ENCODE results near the gene MYCN. TPM values are rescaled to one million over a fixed set of nuclear protein-coding genes. Genes with fewer than 3 reads are reported as not detected.

The MYCN gene
- total and polyA plus RNA-seq, 2 of the 13 experiments (the other 11 are each of a cell fraction or from before 2014, with no cell fraction given): not detected

DNA sequence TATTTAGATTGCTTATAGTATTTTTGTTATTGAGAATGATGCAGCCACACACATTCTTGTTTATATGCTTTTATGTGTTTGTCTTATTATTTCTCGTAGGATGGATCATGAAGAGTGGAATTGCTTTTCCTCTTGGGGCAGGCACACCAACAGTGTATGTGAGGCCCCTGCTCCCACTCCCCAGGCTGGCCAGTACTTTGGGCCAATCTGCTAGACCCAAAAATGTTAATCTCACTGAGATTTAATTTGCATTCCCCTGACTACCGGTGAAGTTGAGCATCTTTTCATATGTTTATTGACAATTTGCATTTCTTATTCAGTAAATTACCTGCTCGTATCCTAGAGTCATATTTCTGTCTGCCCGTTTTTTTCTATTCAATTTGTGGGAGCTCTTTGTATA, 4.7 kb upstream of the MYCN start (continued):
- TF ChIP-seq, protein P1, sequence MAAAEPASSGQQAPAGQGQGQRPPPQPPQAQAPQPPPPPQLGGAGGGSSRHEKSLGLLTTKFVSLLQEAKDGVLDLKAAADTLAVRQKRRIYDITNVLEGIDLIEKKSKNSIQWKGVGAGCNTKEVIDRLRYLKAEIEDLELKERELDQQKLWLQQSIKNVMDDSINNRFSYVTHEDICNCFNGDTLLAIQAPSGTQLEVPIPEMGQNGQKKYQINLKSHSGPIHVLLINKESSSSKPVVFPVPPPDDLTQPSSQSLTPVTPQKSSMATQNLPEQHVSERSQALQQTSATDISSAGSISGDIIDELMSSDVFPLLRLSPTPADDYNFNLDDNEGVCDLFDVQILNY (CRISPR knock-in tag; conservative IDR thresholded peaks at IDR 0.05): no peak
- TF ChIP-seq, protein P2, sequence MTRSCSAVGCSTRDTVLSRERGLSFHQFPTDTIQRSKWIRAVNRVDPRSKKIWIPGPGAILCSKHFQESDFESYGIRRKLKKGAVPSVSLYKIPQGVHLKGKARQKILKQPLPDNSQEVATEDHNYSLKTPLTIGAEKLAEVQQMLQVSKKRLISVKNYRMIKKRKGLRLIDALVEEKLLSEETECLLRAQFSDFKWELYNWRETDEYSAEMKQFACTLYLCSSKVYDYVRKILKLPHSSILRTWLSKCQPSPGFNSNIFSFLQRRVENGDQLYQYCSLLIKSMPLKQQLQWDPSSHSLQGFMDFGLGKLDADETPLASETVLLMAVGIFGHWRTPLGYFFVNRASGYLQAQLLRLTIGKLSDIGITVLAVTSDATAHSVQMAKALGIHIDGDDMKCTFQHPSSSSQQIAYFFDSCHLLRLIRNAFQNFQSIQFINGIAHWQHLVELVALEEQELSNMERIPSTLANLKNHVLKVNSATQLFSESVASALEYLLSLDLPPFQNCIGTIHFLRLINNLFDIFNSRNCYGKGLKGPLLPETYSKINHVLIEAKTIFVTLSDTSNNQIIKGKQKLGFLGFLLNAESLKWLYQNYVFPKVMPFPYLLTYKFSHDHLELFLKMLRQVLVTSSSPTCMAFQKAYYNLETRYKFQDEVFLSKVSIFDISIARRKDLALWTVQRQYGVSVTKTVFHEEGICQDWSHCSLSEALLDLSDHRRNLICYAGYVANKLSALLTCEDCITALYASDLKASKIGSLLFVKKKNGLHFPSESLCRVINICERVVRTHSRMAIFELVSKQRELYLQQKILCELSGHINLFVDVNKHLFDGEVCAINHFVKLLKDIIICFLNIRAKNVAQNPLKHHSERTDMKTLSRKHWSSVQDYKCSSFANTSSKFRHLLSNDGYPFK (CRISPR knock-in tag; IDR thresholded peaks at IDR 0.05; ENCODE audit: borderline replicate concordance): no peak
- no peak for TF ChIP-seq ZFP41 (CRISPR knock-in tag; IDR thresholded peaks at IDR 0.05; ENCODE audit: borderline replicate concordance)

DNA sequence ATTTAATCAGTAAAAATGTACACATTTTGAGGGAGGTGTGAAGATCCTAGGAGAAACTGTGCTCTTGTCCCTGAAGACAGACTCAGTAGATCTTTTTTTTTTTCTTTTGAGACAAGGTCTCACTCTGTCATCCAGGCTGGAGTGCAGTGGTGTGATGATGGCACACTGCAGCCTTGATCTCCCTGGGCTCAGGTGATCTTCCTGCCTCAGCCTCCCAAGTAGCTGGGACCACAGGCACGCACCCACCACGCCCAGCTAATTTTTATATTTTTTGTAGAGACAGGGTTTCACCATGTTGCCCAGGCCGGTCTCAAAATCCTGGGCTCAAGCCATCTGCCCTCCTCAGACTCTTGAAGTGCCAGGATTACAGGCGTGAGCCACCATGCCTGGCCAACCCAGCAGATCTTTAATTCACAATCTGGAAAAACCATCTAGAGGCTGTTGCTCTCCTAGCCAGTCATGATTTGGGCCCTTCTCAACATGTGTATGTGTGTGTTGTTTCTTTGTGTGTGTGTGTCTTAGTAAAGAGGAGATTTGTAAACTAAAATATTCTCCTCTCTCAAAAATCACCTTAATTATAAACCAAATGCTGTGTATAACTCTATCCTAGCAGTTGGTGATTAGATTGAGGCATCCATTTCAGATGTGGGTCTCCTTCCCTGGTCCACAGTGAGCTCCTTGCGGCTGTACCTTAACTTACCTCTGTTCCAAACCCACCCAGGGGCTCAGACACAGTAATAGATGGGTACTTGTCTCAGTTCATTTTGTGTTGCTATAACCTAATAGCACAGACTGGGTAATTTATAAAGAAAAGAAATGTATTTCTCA, 3.9 kb upstream of the MYCN start:
- CTCF ChIA-PET (ENCODE audit: low intra/inter-chr PET ratio, low total read pairs): no interaction called here
- no peaks in the 10 kb centered on the region for H3K9me3 ChIP-seq (ENCODE audit: low read length)
- H3K4me3 ChIP-seq (replicated peaks in 1 of 3; ENCODE audit: insufficient read depth in 1 of 3, low read depth in 2 of 3, low read length in 3 of 3): no peak overlapping the region
- H3K27ac ChIP-seq (ENCODE audit: extremely low read length, insufficient read depth, low read length): no peak overlapping the region
- WGBS (ENCODE audit: low lambda C conversion rate): 36% methylated on average over 5 of the region's 5 CpGs
- no peak for DNase-seq (ENCODE audit: low spot score)
- H3K79me2 ChIP-seq (ENCODE audit: insufficient read depth, low read length): no peaks in the 10 kb centered on the region
- BruUV-seq (replicated peaks): no TSS peak
- FAIRE-seq: no peak
- in situ Hi-C loops (cut with HindIII; ENCODE audit: extremely low pct_ligation_motif_present, low pct_unique_long_range_greater_than_20kb): no loop called here
- no peak for ATAC-seq
- H3K4me2 ChIP-seq (ENCODE audit: low read depth, low read length): no peak overlapping the region
- peaks cover 11 to 30% of the 10 kb centered on the region in 2 experiments for H3K27me3 ChIP-seq (ENCODE audit: control insufficient read depth in 1 of 2, insufficient read depth in 2 of 2, low read length in 2 of 2)
- intact Hi-C loops (cut with micrococcal nuclease; ENCODE audit: unreplicated experiment): no loop called here
- peaks cover 7% of the 10 kb centered on the region; the same call in 1 of the 2 replicates for H3K4me1 ChIP-seq (ENCODE audit: insufficient read depth, low read length)
- H2AFZ ChIP-seq (ENCODE audit: low read length): no peak overlapping the region
- no peaks in the 10 kb centered on the region for H3K36me3 ChIP-seq (replicated peaks in 1 of 2; ENCODE audit: control insufficient read depth in 1 of 2, insufficient read depth in 2 of 2, low read length in 2 of 2)
- no peaks in the 10 kb centered on the region for H4K20me1 ChIP-seq (ENCODE audit: insufficient read depth, low read length)
- POLR2A ChIA-PET: no interaction called here
- no peak overlapping the region for H3K9ac ChIP-seq (ENCODE audit: insufficient read depth, low read depth, low read length)
- no peak for TF ChIP-seq RXRB (CRISPR knock-in tag; IDR thresholded peaks at IDR 0.05; ENCODE audit: borderline replicate concordance)
- no peak for TF ChIP-seq ZNF205 (CRISPR knock-in tag; IDR thresholded peaks at IDR 0.05)
- TF ChIP-seq ARHGAP35 (CRISPR knock-in tag; IDR thresholded peaks at IDR 0.05; ENCODE audit: borderline replicate concordance): no peak
- TF ChIP-seq, protein P3, sequence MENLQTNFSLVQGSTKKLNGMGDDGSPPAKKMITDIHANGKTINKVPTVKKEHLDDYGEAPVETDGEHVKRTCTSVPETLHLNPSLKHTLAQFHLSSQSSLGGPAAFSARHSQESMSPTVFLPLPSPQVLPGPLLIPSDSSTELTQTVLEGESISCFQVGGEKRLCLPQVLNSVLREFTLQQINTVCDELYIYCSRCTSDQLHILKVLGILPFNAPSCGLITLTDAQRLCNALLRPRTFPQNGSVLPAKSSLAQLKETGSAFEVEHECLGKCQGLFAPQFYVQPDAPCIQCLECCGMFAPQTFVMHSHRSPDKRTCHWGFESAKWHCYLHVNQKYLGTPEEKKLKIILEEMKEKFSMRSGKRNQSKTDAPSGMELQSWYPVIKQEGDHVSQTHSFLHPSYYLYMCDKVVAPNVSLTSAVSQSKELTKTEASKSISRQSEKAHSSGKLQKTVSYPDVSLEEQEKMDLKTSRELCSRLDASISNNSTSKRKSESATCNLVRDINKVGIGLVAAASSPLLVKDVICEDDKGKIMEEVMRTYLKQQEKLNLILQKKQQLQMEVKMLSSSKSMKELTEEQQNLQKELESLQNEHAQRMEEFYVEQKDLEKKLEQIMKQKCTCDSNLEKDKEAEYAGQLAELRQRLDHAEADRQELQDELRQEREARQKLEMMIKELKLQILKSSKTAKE (CRISPR knock-in tag; IDR thresholded peaks at IDR 0.05; ENCODE audit: borderline replicate concordance): no peak
- TF ChIP-seq HNF4A (CRISPR knock-in tag; IDR thresholded peaks at IDR 0.05): no peak
- TF ChIP-seq NCOA2 (CRISPR knock-in tag; IDR thresholded peaks at IDR 0.05): no peak
- TF ChIP-seq DNMT1 (CRISPR knock-in tag; IDR thresholded peaks at IDR 0.05): no peak
- TF ChIP-seq NR2F2 (IDR thresholded peaks at IDR 0.05; ENCODE audit: borderline replicate concordance, low read depth): no peak
- no peak for TF ChIP-seq ZSCAN21 (CRISPR knock-in tag; IDR thresholded peaks at IDR 0.05; ENCODE audit: borderline replicate concordance)
- TF ChIP-seq RFXAP (CRISPR knock-in tag; IDR thresholded peaks at IDR 0.05; ENCODE audit: borderline replicate concordance): no peak

Data from HepG2 (cell line).